K562 (cell line): ENCODE results near the gene SDE2. TPM values are rescaled to one million over a fixed set of nuclear protein-coding genes. Genes with fewer than 3 reads are reported as not detected.

ENCODE experiments used
- CAMTA2 ChIP-seq: fragments of 250-450 bp; sonication (Bioruptor Pico); conservative IDR thresholded peaks from 2 replicates; pipeline ENCODE4 v1.5.1; 2022
- HNRNPLL ChIP-seq: fragments of 200-400 bp; formaldehyde crosslinking; IDR thresholded peaks from 2 replicates; pipeline ENCODE4 v1.6.1; 2017; ENCODE audit warnings: low read length, low read depth, mild to moderate bottlenecking; ENCODE audit not compliant: poor library complexity, severe bottlenecking
- MNT ChIP-seq, 2 experiments: fragments of 450-650 bp; conservative IDR thresholded peaks; 2 replicates each; pipeline ENCODE4 v1.6.1; 2017; ENCODE audit warnings: mild to moderate bottlenecking in 2 of 2, moderate library complexity in 2 of 2
- REST ChIP-seq, 2 experiments: fragments of 450-650 bp; formaldehyde crosslinking in 1 of 2; IDR thresholded peaks; 2 replicates each; pipeline versions ENCODE4 v1.4.0 to v1.6.1; 2014 to 2020; ENCODE audit warnings: mild to moderate bottlenecking in 2 of 2, borderline replicate concordance in 1 of 2, low read depth in 1 of 2
- RUNX1 ChIP-seq: sonication (generic); IDR thresholded peaks from 2 replicates; pipeline ENCODE4 v1.6.1; 2016; ENCODE audit warnings: antibody characterized with exemption, low read depth
- TBP ChIP-seq: optimal IDR thresholded peaks from 2 replicates; pipeline ENCODE3; 2011; ENCODE audit warnings: low read depth, low read length, improper control_type of control experiment
- ZBTB33 ChIP-seq: sonication (generic); formaldehyde crosslinking; IDR thresholded peaks from 2 replicates; pipeline ENCODE4 v1.8.1; 2023; ENCODE audit warnings: mild to moderate bottlenecking, missing genetic modification reagents
- ZZZ3 ChIP-seq: fragments of 450-650 bp; IDR thresholded peaks from 2 replicates; pipeline ENCODE4 v1.6.1; 2016; ENCODE audit warnings: antibody characterized with exemption, mild to moderate bottlenecking, moderate library complexity
- polyA plus RNA-seq, 8 experiments: library from polyadenylated mRNA; depleted of rRNA in 4 of 8; stranded (reverse) in 5 of 8; unstranded in 3 of 8; fragments of >200 nt; fragmentation: Nextera tagmentation in 2 of 8; fragmentation: Illumina TruSeq in 1 of 8; extraction: Ambion mirVana in 2 of 8; extraction: Trizol in 1 of 8; gene quantifications; 2 replicates each; pipeline versions ENCODE4 v1.2.1 to v1.2.3, GENCODE V29; 2011 to 2014; ENCODE audit warnings: inconsistent platforms in 1 of 8, missing spikeins in 1 of 8
- total RNA-seq, 7 experiments: library from RNA; depleted of rRNA in 6 of 7; stranded (reverse); fragments of >200 nt in 6 of 7; fragmentation: Illumina TruSeq in 2 of 7; extraction: Trizol in 2 of 7; gene quantifications; 2 replicates each; pipeline versions ENCODE4 v1.2.1 to v1.2.3, GENCODE V29; 2011 to 2021; ENCODE audit warnings: low replicate concordance in 1 of 7
- TF ChIP-seq, protein P1 (sequence below): fragments of 450-650 bp; IDR thresholded peaks from 2 replicates; pipeline ENCODE4 v1.6.1; 2016; ENCODE audit warnings: missing biosample characterization, missing genetic modification characterization

The SDE2 gene
- total and polyA plus RNA-seq, 9 of the 15 experiments (the other 6 are each of a cell fraction or from before 2014, with no cell fraction given) = 14.3 to 62.3 (median 46.0) TPM

GRCh38 chr1:225999227-225999911 is at the start of gene SDE2 (continued):
- TF ChIP-seq ZBTB33 (CRISPR knock-in tag) (peak; percentile 37; the same call in 1 of the 2 replicates), CAMTA2 (CRISPR knock-in tag) (no peak), TBP (peak; percentile 99), REST (IDR thresholded peaks at IDR 0.05; ENCODE audit: borderline replicate concordance) (no peak; the same call in 1 of the 2 replicates), REST (CRISPR knock-in tag; IDR thresholded peaks at IDR 0.05; ENCODE audit: low read depth) (peak; percentile 74; the same call in 1 of the 2 replicates), HNRNPLL (peak; percentile 67), ZZZ3 (no peak), RUNX1 (peak; percentile 92), MNT (conservative IDR thresholded peaks at IDR 0.05) (peak; percentile 89 to 95)
- TF ChIP-seq, protein P1, sequence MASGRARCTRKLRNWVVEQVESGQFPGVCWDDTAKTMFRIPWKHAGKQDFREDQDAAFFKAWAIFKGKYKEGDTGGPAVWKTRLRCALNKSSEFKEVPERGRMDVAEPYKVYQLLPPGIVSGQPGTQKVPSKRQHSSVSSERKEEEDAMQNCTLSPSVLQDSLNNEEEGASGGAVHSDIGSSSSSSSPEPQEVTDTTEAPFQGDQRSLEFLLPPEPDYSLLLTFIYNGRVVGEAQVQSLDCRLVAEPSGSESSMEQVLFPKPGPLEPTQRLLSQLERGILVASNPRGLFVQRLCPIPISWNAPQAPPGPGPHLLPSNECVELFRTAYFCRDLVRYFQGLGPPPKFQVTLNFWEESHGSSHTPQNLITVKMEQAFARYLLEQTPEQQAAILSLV (tag) = no peak
